Mesendoderm (in vitro differentiated cells): ENCODE results near the gene DAPK1.

ENCODE experiments used
- DNase-seq: peaks from one replicate; pipeline ENCODE4 v3.0.0; 2013
- H2AK5ac ChIP-seq: 2 replicates; pipeline ENCODE4 v1.6.1; 2013; ENCODE audit warnings: low read length, inconsistent platforms
- H2BK120ac ChIP-seq: 2 replicates; pipeline ENCODE4 v1.6.1; 2013; ENCODE audit warnings: low read depth, mild to moderate bottlenecking, low read length, moderate library complexity, mixed read lengths
- H2BK15ac ChIP-seq: replicated peaks from 2 replicates; pipeline ENCODE4 v1.6.1; 2013; ENCODE audit warnings: low read depth, mild to moderate bottlenecking, moderate library complexity
- H2BK5ac ChIP-seq: 2 replicates; pipeline ENCODE4 v1.6.1; 2013; ENCODE audit warnings: low read length, inconsistent platforms
- H3K18ac ChIP-seq: 2 replicates; pipeline ENCODE4 v1.6.1; 2013; ENCODE audit warnings: mild to moderate bottlenecking, low read length, mixed read lengths
- H3K23ac ChIP-seq: one replicate; pipeline ENCODE4 v1.6.1; 2013; ENCODE audit warnings: low read length
- H3K27ac ChIP-seq: 2 replicates; pipeline ENCODE4 v1.5.1; 2013; ENCODE audit warnings: low read depth, mild to moderate bottlenecking, inconsistent platforms, low read length, moderate library complexity
- H3K27me3 ChIP-seq: 2 replicates; pipeline ENCODE4 v1.6.1; 2013; ENCODE audit warnings: low read length, control low read depth, mild to moderate bottlenecking, inconsistent platforms; ENCODE audit not compliant: insufficient read depth, poor library complexity
- H3K36me3 ChIP-seq: 2 replicates; pipeline ENCODE4 v1.6.1; 2013; ENCODE audit warnings: low read length, inconsistent platforms; ENCODE audit not compliant: control insufficient read depth, insufficient read depth
- H3K4ac ChIP-seq: one replicate; pipeline ENCODE4 v1.6.1; 2013; ENCODE audit warnings: low read depth, mild to moderate bottlenecking, low read length, moderate library complexity
- H3K4me1 ChIP-seq: 2 replicates; pipeline ENCODE4 v1.6.1; 2013; ENCODE audit warnings: low read depth, low read length, inconsistent platforms; ENCODE audit not compliant: control insufficient read depth
- H3K4me2 ChIP-seq: 2 replicates; pipeline ENCODE4 v1.6.1; 2013; ENCODE audit warnings: low read length
- H3K4me3 ChIP-seq: 2 replicates; pipeline ENCODE4 v1.5.1; 2013; ENCODE audit warnings: mild to moderate bottlenecking, low read length
- H3K56ac ChIP-seq: one replicate; pipeline ENCODE4 v1.6.1; 2013; ENCODE audit warnings: low read length
- H3K79me1 ChIP-seq: 2 replicates; pipeline ENCODE4 v1.6.1; 2013; ENCODE audit warnings: low read length, inconsistent platforms
- H3K79me2 ChIP-seq: 2 replicates; pipeline ENCODE4 v1.6.1; 2013; ENCODE audit warnings: mild to moderate bottlenecking, low read length; ENCODE audit not compliant: control insufficient read depth, insufficient read depth
- H3K9ac ChIP-seq: 2 replicates; pipeline ENCODE4 v1.6.1; 2013; ENCODE audit warnings: low read length, inconsistent platforms
- H4K5ac ChIP-seq: one replicate; pipeline ENCODE4 v1.6.1; 2013; ENCODE audit warnings: low read length
- H4K8ac ChIP-seq: one replicate; pipeline ENCODE4 v1.6.1; 2013; ENCODE audit warnings: low read depth, mild to moderate bottlenecking, control low read depth, low read length, moderate library complexity
- WGBS: extraction: QIAGEN DNeasy Blood & Tissue Kit; methylation state at CpG from one replicate; pipeline ENCODE4 v1.1.7; 2013; ENCODE audit warnings: low lambda C conversion rate, missing lambda C conversion rate; ENCODE audit not compliant: insufficient coverage; ENCODE audit errors: extremely low coverage; 5-methylcytosine and 5-hydroxymethylcytosine counted together

Gene DAPK1

GRCh38 chr9:87527211-87527916 is 29.7 kb downstream of the DAPK1 start:
- DNase-seq, result no peak
- H3K56ac ChIP-seq, result no peak overlapping the region
- peaks cover 26% of the 10 kb centered on the region for H3K79me1 ChIP-seq
- no peak overlapping the region for H4K5ac ChIP-seq
- H3K23ac ChIP-seq, result no peak overlapping the region
- no peak overlapping the region for H4K8ac ChIP-seq
- H2BK15ac ChIP-seq, result no peak overlapping the region
- no peak overlapping the region for H3K18ac ChIP-seq
- no peak overlapping the region for H3K9ac ChIP-seq
- no peak overlapping the region for H3K4ac ChIP-seq
- no peaks in the 10 kb centered on the region for H3K36me3 ChIP-seq
- H2BK120ac ChIP-seq, result no peak overlapping the region
- no peak overlapping the region for H3K27ac ChIP-seq
- H3K27me3 ChIP-seq, result no peaks in the 10 kb centered on the region
- peaks cover 48% of the 10 kb centered on the region for H3K79me2 ChIP-seq
- no peak overlapping the region for H2BK5ac ChIP-seq
- no CpG with 5 or more reads among the region's 13 CpGs for WGBS
- H3K4me2 ChIP-seq, result no peak overlapping the region
- H2AK5ac ChIP-seq, result no peak overlapping the region
- H3K4me1 ChIP-seq, result peaks cover 12% of the 10 kb centered on the region
- H3K4me3 ChIP-seq, result no peak overlapping the region

GRCh38 chr9:87528969-87529368 is 31.3 kb downstream of the DAPK1 start:
- peaks cover 12% of the 10 kb centered on the region for H3K4me1 ChIP-seq
- no peak overlapping the region for H3K4me3 ChIP-seq
- H3K4ac ChIP-seq, result no peak overlapping the region
- H2AK5ac ChIP-seq, result no peak overlapping the region
- H3K79me2 ChIP-seq, result peaks cover 48% of the 10 kb centered on the region
- no peak for DNase-seq
- no peaks in the 10 kb centered on the region for H3K36me3 ChIP-seq
- H4K5ac ChIP-seq, result no peak overlapping the region
- no peaks in the 10 kb centered on the region for H3K27me3 ChIP-seq
- peaks cover 29% of the 10 kb centered on the region for H3K79me1 ChIP-seq
- no peak overlapping the region for H3K9ac ChIP-seq
- no peak overlapping the region for H3K18ac ChIP-seq
- no peak overlapping the region for H2BK5ac ChIP-seq
- no peak overlapping the region for H3K23ac ChIP-seq
- no peak overlapping the region for H4K8ac ChIP-seq
- no CpG with 5 or more reads among the region's 6 CpGs for WGBS
- H3K56ac ChIP-seq, result no peak overlapping the region
- H2BK15ac ChIP-seq, result no peak overlapping the region
- no peak overlapping the region for H2BK120ac ChIP-seq
- H3K27ac ChIP-seq, result no peak overlapping the region
- H3K4me2 ChIP-seq, result no peak overlapping the region

- H3K4me3 ChIP-seq, result no peak overlapping the region
- H2AK5ac ChIP-seq, result peak overlapping the region; percentile 6
- H3K4me1 ChIP-seq, result peaks cover 8% of the 10 kb centered on the region
- no peak overlapping the region for H3K23ac ChIP-seq
- H3K18ac ChIP-seq, result no peak overlapping the region
- H3K56ac ChIP-seq, result peak overlapping the region; percentile 27
- H3K9ac ChIP-seq, result no peak overlapping the region
- H2BK15ac ChIP-seq, result no peak overlapping the region
- no peak overlapping the region for H2BK120ac ChIP-seq
- no peak overlapping the region for H4K5ac ChIP-seq
- peak; percentile 57 for DNase-seq
- H3K27ac ChIP-seq, result peak overlapping the region; percentile 27
- H3K4ac ChIP-seq, result no peak overlapping the region
- no CpG with 5 or more reads among the region's 7 CpGs for WGBS
- peaks cover 46% of the 10 kb centered on the region for H3K79me2 ChIP-seq
- H4K8ac ChIP-seq, result no peak overlapping the region
- peaks cover 28% of the 10 kb centered on the region for H3K79me1 ChIP-seq
- no peaks in the 10 kb centered on the region for H3K36me3 ChIP-seq
- no peak overlapping the region for H2BK5ac ChIP-seq
- no peaks in the 10 kb centered on the region for H3K27me3 ChIP-seq
- H3K4me2 ChIP-seq, result no peak overlapping the region
Measured at GRCh38 chr9:87529671-87530070, 32.0 kb downstream of the DAPK1 start.

- no CpG with 5 or more reads among the region's 4 CpGs for WGBS
Measured at GRCh38 chr9:87530716-87531115, 33.0 kb downstream of the DAPK1 start.

GRCh38 chr9:87531370-87532295 is 34.0 kb downstream of the DAPK1 start:
- H3K79me2 ChIP-seq, result peaks cover 44% of the 10 kb centered on the region
- peak overlapping the region; percentile 9 for H3K18ac ChIP-seq
- H3K36me3 ChIP-seq, result no peaks in the 10 kb centered on the region
- H3K27ac ChIP-seq, result no peak overlapping the region
- H3K56ac ChIP-seq, result no peak overlapping the region
- no peaks in the 10 kb centered on the region for H3K27me3 ChIP-seq
- no peak overlapping the region for H3K4ac ChIP-seq
- DNase-seq, result no peak
- H3K4me1 ChIP-seq, result peaks cover 8% of the 10 kb centered on the region
- no peak overlapping the region for H2AK5ac ChIP-seq
- H4K5ac ChIP-seq, result no peak overlapping the region
- no peak overlapping the region for H2BK5ac ChIP-seq
- H3K9ac ChIP-seq, result no peak overlapping the region
- peaks cover 22% of the 10 kb centered on the region for H3K79me1 ChIP-seq
- no peak overlapping the region for H2BK15ac ChIP-seq
- H3K4me2 ChIP-seq, result no peak overlapping the region
- no peak overlapping the region for H4K8ac ChIP-seq
- no CpG with 5 or more reads among the region's 3 CpGs for WGBS
- no peak overlapping the region for H3K23ac ChIP-seq
- no peak overlapping the region for H2BK120ac ChIP-seq
- H3K4me3 ChIP-seq, result no peak overlapping the region

More at GRCh38 chr9:87530716-87531115, 33.0 kb downstream of the DAPK1 start:
- no peak overlapping the region for H3K9ac ChIP-seq
- no peak overlapping the region for H2AK5ac ChIP-seq
- peak overlapping the region; percentile 82 for H3K18ac ChIP-seq
- peaks cover 46% of the 10 kb centered on the region for H3K79me2 ChIP-seq
- no peak overlapping the region for H3K56ac ChIP-seq
- H3K27me3 ChIP-seq, result no peaks in the 10 kb centered on the region
- no peak overlapping the region for H3K4me2 ChIP-seq
- H3K79me1 ChIP-seq, result peaks cover 24% of the 10 kb centered on the region
- H3K23ac ChIP-seq, result no peak overlapping the region
- no peak overlapping the region for H2BK5ac ChIP-seq
- H2BK15ac ChIP-seq, result no peak overlapping the region
- no peak overlapping the region for H3K27ac ChIP-seq
- H2BK120ac ChIP-seq, result no peak overlapping the region
- H3K4me1 ChIP-seq, result peaks cover 8% of the 10 kb centered on the region
- no peak overlapping the region for H3K4ac ChIP-seq
- H4K5ac ChIP-seq, result no peak overlapping the region
- DNase-seq, result no peak
- H4K8ac ChIP-seq, result no peak overlapping the region
- H3K4me3 ChIP-seq, result no peak overlapping the region
- no peaks in the 10 kb centered on the region for H3K36me3 ChIP-seq
